Natural killer cell treated with Interleukin-12 subunit alpha and Interleukin-12 subunit beta and Interleukin-15 and Interleukin-18, amount 100 ng/mL, for 72 hours (primary cell): ENCODE results near the gene HTRA3. TPM values are rescaled to one million over a fixed set of nuclear protein-coding genes. Genes with fewer than 3 reads are reported as not detected.

ENCODE experiments used
- ATAC-seq, 2 donors: fragments of 150-1000 bp; cut with Tn5 transposase in 1 of 2; sonication (Bioruptor Pico), chemical (Tn5 transposase) in 1 of 2; 2 replicates each; pipeline ENCODE4 v1.10.0; 2021
- DNase-seq: peaks from one replicate; pipeline ENCODE4 v3.0.0; 2022; ENCODE audit warnings: low spot score
- H3K27ac Mint-ChIP-seq, 2 donors: 1 replicate in 1 of 2; 2 replicates in 1 of 2; pipeline ENCODE4 v1.8.0; 2022; ENCODE audit warnings: mixed read lengths in 2 of 2, mild to moderate bottlenecking in 1 of 2, moderate library complexity in 1 of 2
- H3K27me3 Mint-ChIP-seq, 2 donors: 1 replicate in 1 of 2; 2 replicates in 1 of 2; pipeline ENCODE4 v1.8.0; 2022; ENCODE audit warnings: mixed read lengths in 2 of 2
- H3K36me3 Mint-ChIP-seq: one replicate; pipeline ENCODE4 v1.8.0; 2022; ENCODE audit warnings: mixed read lengths
- H3K4me1 Mint-ChIP-seq, 2 donors: 1 replicate in 1 of 2; 2 replicates in 1 of 2; pipeline ENCODE4 v1.8.0; 2022; ENCODE audit warnings: low read depth in 2 of 2, mixed read lengths in 2 of 2, mild to moderate bottlenecking in 1 of 2
- H3K4me3 Mint-ChIP-seq: one replicate; pipeline ENCODE4 v1.8.0; 2022; ENCODE audit warnings: mixed read lengths
- H3K9me3 Mint-ChIP-seq: 2 replicates; pipeline ENCODE4 v1.8.0; 2022; ENCODE audit warnings: mixed read lengths
- total RNA-seq, 2 donors: library from RNA; stranded (reverse); gene quantifications; one replicate each; pipeline ENCODE4 v1.2.3, GENCODE V29; 2022

The HTRA3 gene
- total RNA-seq, 2 donors from 2014 or later, result not detected

- Mint-ChIP-seq H3K27ac (no peak overlapping the region), H3K9me3 (no peaks in the 10 kb centered on the region), H3K4me1 (peaks cover 3 to 6% of the 10 kb centered on the region in 2 donors), H3K36me3 (no peaks in the 10 kb centered on the region), H3K4me3 (no peak overlapping the region), H3K27me3 (peaks cover 14 to 23% of the 10 kb centered on the region in 2 donors)
- DNase-seq, result no peak
- ATAC-seq, result no peak
Observed at GRCh38 chr4:8300832-8301231, 31.3 kb downstream of the HTRA3 start.

- H3K9me3 Mint-ChIP-seq, result no peaks in the 10 kb centered on the region
- no peak overlapping the region for H3K27ac Mint-ChIP-seq
- H3K4me1 Mint-ChIP-seq, result peaks cover 3 to 6% of the 10 kb centered on the region in 2 donors
- DNase-seq, result peak; percentile 44
- H3K36me3 Mint-ChIP-seq, result no peaks in the 10 kb centered on the region
- no peak for ATAC-seq
- H3K4me3 Mint-ChIP-seq, result no peak overlapping the region
- H3K27me3 Mint-ChIP-seq, result peaks cover 14 to 23% of the 10 kb centered on the region in 2 donors
Observed at GRCh38 chr4:8301851-8302730, 32.5 kb downstream of the HTRA3 start.

GRCh38 chr4:8303081-8303480 lies 33.5 kb downstream of the HTRA3 start:
- peaks cover 14 to 23% of the 10 kb centered on the region in 2 donors for H3K27me3 Mint-ChIP-seq
- no peak overlapping the region for H3K4me3 Mint-ChIP-seq
- H3K4me1 Mint-ChIP-seq, result peaks cover 3 to 6% of the 10 kb centered on the region in 2 donors
- no peak for DNase-seq
- H3K27ac Mint-ChIP-seq, result peak overlapping the region in 1 of 2 donors; percentile 76
- no peaks in the 10 kb centered on the region for H3K9me3 Mint-ChIP-seq
- ATAC-seq, result no peak
- H3K36me3 Mint-ChIP-seq, result no peaks in the 10 kb centered on the region

GRCh38 chr4:8303485-8304281 lies 34.1 kb downstream of the HTRA3 start:
- DNase-seq (peak; percentile 49), ATAC-seq (no peak)
- H3K9me3 Mint-ChIP-seq, result no peaks in the 10 kb centered on the region
- H3K4me3 Mint-ChIP-seq, result peak overlapping the region; percentile 10
- peaks cover 14 to 23% of the 10 kb centered on the region in 2 donors for H3K27me3 Mint-ChIP-seq
- H3K36me3 Mint-ChIP-seq, result no peaks in the 10 kb centered on the region
- H3K27ac Mint-ChIP-seq, result peak overlapping the region in 1 of 2 donors; percentile 76
- H3K4me1 Mint-ChIP-seq, result peaks cover 3 to 6% of the 10 kb centered on the region in 2 donors

- Mint-ChIP-seq H3K27ac (no peak overlapping the region), H3K4me1 (peaks cover 3 to 6% of the 10 kb centered on the region in 2 donors), H3K36me3 (no peaks in the 10 kb centered on the region), H3K4me3 (no peak overlapping the region), H3K27me3 (peaks cover 14 to 23% of the 10 kb centered on the region in 2 donors), H3K9me3 (no peaks in the 10 kb centered on the region)
- ATAC-seq, result no peak
- peak; percentile 38 for DNase-seq
Observed at GRCh38 chr4:8304827-8305695, 35.5 kb downstream of the HTRA3 start.

GRCh38 chr4:8305851-8306471 lies 36.4 kb downstream of the HTRA3 start:
- ATAC-seq, result no peak
- DNase-seq, result peak; percentile 57
- Mint-ChIP-seq H3K27ac (no peak overlapping the region), H3K9me3 (no peaks in the 10 kb centered on the region), H3K4me3 (no peak overlapping the region), H3K36me3 (no peaks in the 10 kb centered on the region), H3K27me3 (peaks cover 10 to 19% of the 10 kb centered on the region in 2 donors), H3K4me1 (peaks cover 3 to 6% of the 10 kb centered on the region in 2 donors)

GRCh38 chr4:8306511-8307021 lies 37.0 kb downstream of the HTRA3 start:
- ATAC-seq, result no peak
- Mint-ChIP-seq H3K27ac (no peak overlapping the region), H3K36me3 (no peaks in the 10 kb centered on the region)

GRCh38 chr4:8307121-8307520 lies 37.6 kb downstream of the HTRA3 start:
- Mint-ChIP-seq H3K27me3 (peaks cover 6 to 15% of the 10 kb centered on the region in 2 donors), H3K36me3 (no peaks in the 10 kb centered on the region), H3K27ac (no peak overlapping the region), H3K4me1 (peaks cover 3 to 6% of the 10 kb centered on the region in 2 donors), H3K4me3 (no peak overlapping the region), H3K9me3 (no peaks in the 10 kb centered on the region)
- ATAC-seq, result no peak
- peak; percentile 55 for DNase-seq

More at GRCh38 chr4:8306511-8307021, 37.0 kb downstream of the HTRA3 start:
- peaks cover 8 to 15% of the 10 kb centered on the region in 2 donors for H3K27me3 Mint-ChIP-seq
- H3K4me3 Mint-ChIP-seq, result no peak overlapping the region
- peaks cover 3 to 6% of the 10 kb centered on the region in 2 donors for H3K4me1 Mint-ChIP-seq
- no peaks in the 10 kb centered on the region for H3K9me3 Mint-ChIP-seq
- peak; percentile 23 for DNase-seq

- no peak overlapping the region for H3K4me3 Mint-ChIP-seq
- no peak for ATAC-seq
Observed at GRCh38 chr4:8307714-8308113, 38.2 kb downstream of the HTRA3 start.

GRCh38 chr4:8308144-8308543 lies 38.6 kb downstream of the HTRA3 start:
- no peaks in the 10 kb centered on the region for H3K9me3 Mint-ChIP-seq
- DNase-seq (peak; percentile 23), ATAC-seq (no peak)
- H3K36me3 Mint-ChIP-seq, result no peaks in the 10 kb centered on the region
- H3K4me1 Mint-ChIP-seq, result peaks cover 3 to 6% of the 10 kb centered on the region in 2 donors
- peaks cover 7 to 16% of the 10 kb centered on the region in 2 donors for H3K27me3 Mint-ChIP-seq
- no peak overlapping the region for H3K27ac Mint-ChIP-seq
- H3K4me3 Mint-ChIP-seq, result no peak overlapping the region

More at GRCh38 chr4:8307714-8308113, 38.2 kb downstream of the HTRA3 start:
- no peaks in the 10 kb centered on the region for H3K36me3 Mint-ChIP-seq
- no peak overlapping the region for H3K27ac Mint-ChIP-seq
- H3K9me3 Mint-ChIP-seq, result no peaks in the 10 kb centered on the region
- H3K27me3 Mint-ChIP-seq, result peaks cover 7 to 16% of the 10 kb centered on the region in 2 donors
- H3K4me1 Mint-ChIP-seq, result peaks cover 3 to 6% of the 10 kb centered on the region in 2 donors
- peak; percentile 34 for DNase-seq

GRCh38 chr4:8308856-8309771 lies 39.6 kb downstream of the HTRA3 start:
- Mint-ChIP-seq H3K4me3 (no peak overlapping the region), H3K27ac (no peak overlapping the region), H3K36me3 (no peaks in the 10 kb centered on the region), H3K27me3 (peaks cover 11% of the 10 kb centered on the region in 2 donors), H3K9me3 (no peaks in the 10 kb centered on the region), H3K4me1 (no peaks in the 10 kb centered on the region)
- DNase-seq (peak; percentile 54), ATAC-seq (peak in 1 of 2 donors; percentile 3)

GRCh38 chr4:8310306-8310705 lies 40.8 kb downstream of the HTRA3 start:
- DNase-seq (peak; percentile 34), ATAC-seq (no peak)
- Mint-ChIP-seq H3K9me3 (no peaks in the 10 kb centered on the region), H3K27ac (no peak overlapping the region), H3K27me3 (peaks cover 15% of the 10 kb centered on the region in 2 donors), H3K36me3 (no peaks in the 10 kb centered on the region), H3K4me3 (no peak overlapping the region), H3K4me1 (no peaks in the 10 kb centered on the region)
